Fibroblast of mammary gland (primary cell): ENCODE data around the gene NFIX.

ENCODE experiments used
- DNase-seq: peaks from one replicate; pipeline ENCODE4 v3.0.0-alpha.2; 2010; ENCODE audit warnings: low read depth
- H3K4me3 ChIP-seq: 2 replicates; pipeline ENCODE4 v1.5.1; 2011; ENCODE audit warnings: low read depth, mild to moderate bottlenecking, low read length, moderate library complexity; ENCODE audit not compliant: control insufficient read depth
- CTCF ChIP-seq: conservative IDR thresholded peaks from 2 replicates; pipeline ENCODE4 v1.5.1; 2011; ENCODE audit warnings: low read depth, low read length, inconsistent platforms; ENCODE audit not compliant: control insufficient read depth, insufficient read depth

NFIX gene

GRCh38 chr19:13138916-13139198 is 143.6 kb downstream of the NFIX start:
- H3K4me3 ChIP-seq: no peak overlapping the region
- no peak for DNase-seq
- TF ChIP-seq CTCF: no peak

- TF ChIP-seq CTCF: no peak
- no peak overlapping the region for H3K4me3 ChIP-seq
- no peak for DNase-seq
These were observed 144.5 kb downstream of the NFIX start for GRCh38 chr19:13139633-13140311.

- DNase-seq: peak; percentile 80
- no peak for TF ChIP-seq CTCF
- no peak overlapping the region for H3K4me3 ChIP-seq
These were observed 151.7 kb downstream of the NFIX start for GRCh38 chr19:13146763-13147563.
